Endothelial cell (in vitro differentiated cells): Measurements from ENCODE around the gene IGFBP2. TPM values are rescaled to one million over a fixed set of nuclear protein-coding genes. Genes with fewer than 3 reads are reported as not detected.

Source experiments
- DNase-seq: peaks from one replicate; pipeline ENCODE4 v3.0.0; 2021; ENCODE audit warnings: low spot score
- H3K27ac Mint-ChIP-seq: one replicate; pipeline ENCODE4 v1.8.0; 2021; ENCODE audit warnings: mixed read lengths, inconsistent platforms; ENCODE audit not compliant: unreplicated experiment
- H3K27me3 Mint-ChIP-seq: one replicate; pipeline ENCODE4 v1.8.0; 2021; ENCODE audit warnings: mild to moderate bottlenecking, moderate library complexity, mixed read lengths, inconsistent platforms; ENCODE audit not compliant: unreplicated experiment
- H3K36me3 Mint-ChIP-seq: one replicate; pipeline ENCODE4 v1.8.0; 2021; ENCODE audit warnings: mild to moderate bottlenecking, low read depth, mixed read lengths, inconsistent platforms; ENCODE audit not compliant: unreplicated experiment
- H3K4me1 Mint-ChIP-seq: one replicate; pipeline ENCODE4 v1.8.0; 2021; ENCODE audit warnings: mild to moderate bottlenecking, mixed read lengths, inconsistent platforms; ENCODE audit not compliant: unreplicated experiment
- H3K4me3 Mint-ChIP-seq: one replicate; pipeline ENCODE4 v1.8.0; 2021; ENCODE audit warnings: mild to moderate bottlenecking, mixed read lengths, inconsistent platforms; ENCODE audit not compliant: unreplicated experiment
- H3K9me3 Mint-ChIP-seq: one replicate; pipeline ENCODE4 v1.8.0; 2021; ENCODE audit warnings: mixed read lengths, inconsistent platforms; ENCODE audit not compliant: unreplicated experiment
- CTCF ChIP-seq: fragments of 200-600 bp; sonication (generic); IDR thresholded peaks from one replicate; pipeline ENCODE4 v1.5.0; 2021; ENCODE audit warnings: antibody characterized with exemption; ENCODE audit not compliant: unreplicated experiment
- total RNA-seq: library from RNA; stranded (reverse); fragmentation: NEBNext Ultra II Directional; extraction: Animal tissue kit (Norgen Biotek cat#: 25700); gene quantifications from one replicate; pipeline ENCODE4 v1.2.1, GENCODE V29; 2021; ENCODE audit not compliant: unreplicated experiment

IGFBP2 gene
- total RNA-seq, 1 donor from 2014 or later = 1,170 TPM

- no peaks in the 10 kb centered on the region for H3K36me3 Mint-ChIP-seq
- H3K27me3 Mint-ChIP-seq = peaks cover 3% of the 10 kb centered on the region
- H3K9me3 Mint-ChIP-seq = no peaks in the 10 kb centered on the region
- H3K27ac Mint-ChIP-seq = no peak overlapping the region
- DNase-seq = no peak
- H3K4me3 Mint-ChIP-seq = no peak overlapping the region
- peaks cover 16% of the 10 kb centered on the region for H3K4me1 Mint-ChIP-seq
- no peak for TF ChIP-seq CTCF
These were observed 17.7 kb upstream of the IGFBP2 start for GRCh38 chr2:216615298-216616082.

GRCh38 chr2:216616083-216616678, 17.0 kb upstream of the IGFBP2 start:
- Mint-ChIP-seq H3K27ac (no peak overlapping the region), H3K4me3 (no peak overlapping the region), H3K9me3 (no peaks in the 10 kb centered on the region), H3K36me3 (no peaks in the 10 kb centered on the region), H3K4me1 (peaks cover 16% of the 10 kb centered on the region), H3K27me3 (peaks cover 3% of the 10 kb centered on the region)
- no peak for DNase-seq
- TF ChIP-seq CTCF = no peak

GRCh38 chr2:216617159-216617815, 15.9 kb upstream of the IGFBP2 start:
- Mint-ChIP-seq H3K27me3 (peaks cover 3% of the 10 kb centered on the region), H3K27ac (no peak overlapping the region), H3K9me3 (no peaks in the 10 kb centered on the region), H3K4me1 (peaks cover 16% of the 10 kb centered on the region), H3K4me3 (no peak overlapping the region), H3K36me3 (no peaks in the 10 kb centered on the region)
- no peak for TF ChIP-seq CTCF
- DNase-seq = no peak

GRCh38 chr2:216618785-216619184, 14.4 kb upstream of the IGFBP2 start:
- Mint-ChIP-seq H3K27me3 (no peaks in the 10 kb centered on the region), H3K9me3 (no peaks in the 10 kb centered on the region), H3K27ac (peak overlapping the region; percentile 50), H3K4me1 (peaks cover 16% of the 10 kb centered on the region), H3K4me3 (no peak overlapping the region), H3K36me3 (no peaks in the 10 kb centered on the region)
- no peak for TF ChIP-seq CTCF
- DNase-seq = no peak
